GM19397 (cell line): ENCODE data around the gene MYH15.

ENCODE experiments used
- ATAC-seq: cut with Tn5 transposase; IDR thresholded peaks from one replicate; pipeline ENCODE4 v1.9.1; 2021; ENCODE audit warnings: mild to moderate bottlenecking, moderate library complexity; ENCODE audit not compliant: unreplicated experiment

MYH15 gene

GRCh38 chr3:108511055-108511454 is 659 bp upstream of the MYH15 start:
- ATAC-seq = no peak

GRCh38 chr3:108509871-108510270 is 525 bp downstream of the MYH15 start:
- no peak for ATAC-seq

- ATAC-seq = no peak
Measured at GRCh38 chr3:108509263-108509662, 1.1 kb downstream of the MYH15 start.

- no peak for ATAC-seq
Measured at GRCh38 chr3:108507902-108508301, 2.5 kb downstream of the MYH15 start.

- ATAC-seq = no peak
Measured at GRCh38 chr3:108505811-108506210, 4.6 kb downstream of the MYH15 start.

GRCh38 chr3:108503722-108504121 is 6.7 kb downstream of the MYH15 start:
- no peak for ATAC-seq

GRCh38 chr3:108501535-108501934 is 8.9 kb downstream of the MYH15 start:
- ATAC-seq = no peak

- ATAC-seq = no peak
Measured at GRCh38 chr3:108500728-108501127, 9.7 kb downstream of the MYH15 start.

GRCh38 chr3:108497271-108497670 is 13.1 kb downstream of the MYH15 start:
- ATAC-seq = no peak

GRCh38 chr3:108495717-108496116 is 14.7 kb downstream of the MYH15 start:
- ATAC-seq = no peak

- ATAC-seq = no peak
Measured at GRCh38 chr3:108494906-108495531, 15.4 kb downstream of the MYH15 start.

GRCh38 chr3:108493862-108494261 is 16.5 kb downstream of the MYH15 start:
- no peak for ATAC-seq

- ATAC-seq = no peak
Measured at GRCh38 chr3:108491456-108491855, 18.9 kb downstream of the MYH15 start.

GRCh38 chr3:108489776-108490175 is 20.6 kb downstream of the MYH15 start:
- ATAC-seq = no peak

- ATAC-seq = no peak
Measured at GRCh38 chr3:108488631-108489030, 21.8 kb downstream of the MYH15 start.

- ATAC-seq = no peak
Measured at GRCh38 chr3:108487439-108487838, 23.0 kb downstream of the MYH15 start.

- ATAC-seq = no peak
Measured at GRCh38 chr3:108486941-108487340, 23.5 kb downstream of the MYH15 start.

GRCh38 chr3:108486338-108486737 is 24.1 kb downstream of the MYH15 start:
- no peak for ATAC-seq

GRCh38 chr3:108485146-108485545 is 25.2 kb downstream of the MYH15 start:
- ATAC-seq = no peak

GRCh38 chr3:108479224-108479623 is 31.2 kb downstream of the MYH15 start:
- no peak for ATAC-seq

GRCh38 chr3:108477511-108478147 is 32.8 kb downstream of the MYH15 start:
- no peak for ATAC-seq

- no peak for ATAC-seq
Measured at GRCh38 chr3:108475220-108475782, 35.1 kb downstream of the MYH15 start.

- no peak for ATAC-seq
Measured at GRCh38 chr3:108474581-108474980, 35.8 kb downstream of the MYH15 start.
